CD14-positive monocyte (primary cell): ENCODE results near the gene HAL. TPM values are rescaled to one million over a fixed set of nuclear protein-coding genes. Genes with fewer than 3 reads are reported as not detected.

Experiments
- DNase-seq, 3 donors: peaks; one replicate each; pipeline ENCODE4 v3.0.0-alpha.2; 2011 to 2022
- H2AFZ ChIP-seq: 2 replicates; pipeline ENCODE4 v1.6.0; 2012; ENCODE audit warnings: mild to moderate bottlenecking, low read depth, low read length, inconsistent platforms; ENCODE audit not compliant: insufficient read depth, poor library complexity, severe bottlenecking
- H3K27ac ChIP-seq, 2 donors: 1 replicate in 1 of 2; 2 replicates in 1 of 2; pipeline ENCODE4 v1.5.1; 2012 to 2013; ENCODE audit warnings: low read length in 2 of 2, control low read depth in 1 of 2, inconsistent platforms in 1 of 2, low read depth in 1 of 2, mild to moderate bottlenecking in 1 of 2
- H3K27me3 ChIP-seq, 2 donors: one replicate each; pipeline versions ENCODE4 v1.6.0 to v1.6.1; 2011 to 2013; ENCODE audit warnings: low read length in 2 of 2; ENCODE audit not compliant: control insufficient read depth in 2 of 2, insufficient read depth in 2 of 2
- H3K36me3 ChIP-seq, 2 donors: replicated peaks in 1 of 2; 1 replicate in 1 of 2; 2 replicates in 1 of 2; pipeline versions ENCODE4 v1.5.1 to v1.6.1; 2012 to 2013; ENCODE audit warnings: low read length in 2 of 2, control low read depth in 1 of 2, inconsistent platforms in 1 of 2, mild to moderate bottlenecking in 1 of 2; ENCODE audit not compliant: insufficient read depth in 2 of 2, control insufficient read depth in 1 of 2
- H3K4me1 ChIP-seq, 2 donors: 1 replicate in 1 of 2; 2 replicates in 1 of 2; pipeline versions ENCODE4 v1.5.1 to v1.6.1; 2012 to 2013; ENCODE audit warnings: low read length in 2 of 2, control low read depth in 1 of 2, inconsistent platforms in 1 of 2, mild to moderate bottlenecking in 1 of 2, moderate library complexity in 1 of 2; ENCODE audit not compliant: insufficient read depth in 2 of 2, control insufficient read depth in 1 of 2
- H3K4me2 ChIP-seq: replicated peaks from 2 replicates; pipeline ENCODE3; 2012; ENCODE audit warnings: low read length, moderate library complexity, mild to moderate bottlenecking; ENCODE audit not compliant: poor library complexity, severe bottlenecking; ENCODE audit errors: extremely low read depth
- H3K4me3 ChIP-seq, 3 experiments: fragments of 200-600 bp in 1 of 3; sonication (generic) in 1 of 3; replicated peaks in 1 of 3; 1 replicate in 2 of 3; 2 replicates in 1 of 3; pipeline ENCODE4 v1.5.1; 2011 to 2013; ENCODE audit warnings: low read length in 3 of 3, mild to moderate bottlenecking in 3 of 3, control low read depth in 2 of 3, low read depth in 2 of 3, inconsistent platforms in 1 of 3, moderate library complexity in 1 of 3
- H3K79me2 ChIP-seq: 2 replicates; pipeline ENCODE4 v1.6.0; 2012; ENCODE audit warnings: mild to moderate bottlenecking, control low read depth, inconsistent platforms, low read length, moderate library complexity; ENCODE audit not compliant: insufficient read depth
- H3K9ac ChIP-seq: 2 replicates; pipeline ENCODE4 v1.6.0; 2017; ENCODE audit warnings: low read length, mild to moderate bottlenecking; ENCODE audit not compliant: insufficient read depth, poor library complexity, severe bottlenecking
- H3K9me3 ChIP-seq, 2 donors: replicated peaks in 1 of 2; 1 replicate in 1 of 2; 2 replicates in 1 of 2; pipeline versions ENCODE4 v1.5.1 to v1.6.1; 2012 to 2013; ENCODE audit warnings: low read length in 2 of 2, control low read depth in 1 of 2; ENCODE audit not compliant: control insufficient read depth in 1 of 2, insufficient read depth in 1 of 2
- H4K20me1 ChIP-seq: 2 replicates; pipeline ENCODE4 v1.6.0; 2012; ENCODE audit warnings: mild to moderate bottlenecking, low read length, control low read depth, moderate library complexity; ENCODE audit not compliant: insufficient read depth
- H3K27ac Mint-ChIP-seq, 7 donors: one replicate each; pipeline ENCODE4 v1.8.0; 2020; ENCODE audit warnings: mild to moderate bottlenecking in 7 of 7, mixed read lengths in 7 of 7, moderate library complexity in 6 of 7, inconsistent platforms in 2 of 7
- H3K27me3 Mint-ChIP-seq, 3 donors: one replicate each; pipeline ENCODE4 v1.8.0; 2021 to 2022; ENCODE audit warnings: low read depth in 3 of 3, mild to moderate bottlenecking in 3 of 3, mixed read lengths in 3 of 3, moderate library complexity in 3 of 3, inconsistent platforms in 1 of 3
- H3K36me3 Mint-ChIP-seq, 2 donors: one replicate each; pipeline ENCODE4 v1.8.0; 2020; ENCODE audit warnings: mixed read lengths in 2 of 2, inconsistent platforms in 1 of 2, mild to moderate bottlenecking in 1 of 2
- H3K4me1 Mint-ChIP-seq: one replicate; pipeline ENCODE4 v1.8.0; 2020; ENCODE audit warnings: mild to moderate bottlenecking, mixed read lengths
- H3K4me3 Mint-ChIP-seq, 2 donors: one replicate each; pipeline ENCODE4 v1.8.0; 2020; ENCODE audit warnings: mild to moderate bottlenecking in 2 of 2, mixed read lengths in 2 of 2, moderate library complexity in 1 of 2
- H3K9me3 Mint-ChIP-seq, 7 donors: one replicate each; pipeline ENCODE4 v1.8.0; 2020 to 2022; ENCODE audit warnings: mixed read lengths in 7 of 7, mild to moderate bottlenecking in 6 of 7, moderate library complexity in 6 of 7, inconsistent platforms in 2 of 7
- CTCF ChIP-seq: fragments of 200-600 bp; IDR thresholded peaks from one replicate; pipeline ENCODE4 v1.8.0; 2022; ENCODE audit warnings: antibody characterized with exemption, mild to moderate bottlenecking
- WGBS: methylation state at CpG from one replicate; pipeline ENCODE4 v1.1.5; 2013; ENCODE audit warnings: missing lambda C conversion rate; ENCODE audit not compliant: insufficient coverage; 5-methylcytosine and 5-hydroxymethylcytosine counted together
- intact Hi-C, 2 donors: fragments of 100-400 bp; cut with micrococcal nuclease; formaldehyde crosslinking; loops; one replicate each; pipeline versions ENCODE4 v1.15.0 to v1.15.1; 2023
- polyA plus RNA-seq, 3 donors: library from polyadenylated mRNA; depleted of rRNA in 1 of 3; unstranded in 2 of 3; stranded (reverse) in 1 of 3; fragments of 300-500 nt in 2 of 3; fragments of >200 nt in 1 of 3; fragmentation: Illumina TruSeq in 2 of 3; gene quantifications; 1 replicate in 2 of 3; 2 replicates in 1 of 3; pipeline ENCODE4 v1.2.3, GENCODE V29; 2012 to 2021

Gene HAL
- polyA plus RNA-seq, 3 donors, result 28.0 to 42.0 (median 29.2) TPM

- no peak for DNase-seq
- Mint-ChIP-seq H3K4me3 (no peak overlapping the region), H3K27me3 (no peaks in the 10 kb centered on the region), H3K27ac (no peak overlapping the region), H3K36me3 (peaks cover 78 to 97% of the 10 kb centered on the region in 2 donors), H3K9me3 (no peaks in the 10 kb centered on the region), H3K4me1 (peaks cover 2% of the 10 kb centered on the region)
- intact Hi-C loops, result no loop called here
- 100% methylated on average over 3 of the region's 5 CpGs for WGBS
- Histone ChIP-seq H3K4me1 (no peaks in the 10 kb centered on the region), H2AFZ (no peak overlapping the region), H3K27ac (no peak overlapping the region), H3K4me3 (no peak overlapping the region), H3K79me2 (no peaks in the 10 kb centered on the region), H4K20me1 (no peaks in the 10 kb centered on the region), H3K27me3 (no peaks in the 10 kb centered on the region), H3K36me3 (peaks cover 88 to 100% of the 10 kb centered on the region in 2 donors), H3K9me3 (no peaks in the 10 kb centered on the region), H3K9ac (no peak overlapping the region), H3K4me2 (no peak overlapping the region)
- TF ChIP-seq CTCF, result no peak
Observed at GRCh38 chr12:95978351-95978750, 17.8 kb downstream of the HAL start.

- TF ChIP-seq CTCF, result no peak
- no peak overlapping the region for H3K27ac ChIP-seq
- 79% methylated on average over 3 of the region's 11 CpGs for WGBS
- H2AFZ ChIP-seq, result no peak overlapping the region
- H3K9ac ChIP-seq, result no peak overlapping the region
- no peak for DNase-seq
- H3K36me3 ChIP-seq, result peaks cover 88 to 100% of the 10 kb centered on the region in 2 donors
- Mint-ChIP-seq H3K4me3 (no peak overlapping the region), H3K27me3 (no peaks in the 10 kb centered on the region), H3K36me3 (peaks cover 82 to 97% of the 10 kb centered on the region in 2 donors), H3K9me3 (no peaks in the 10 kb centered on the region), H3K27ac (peak overlapping the region in 1 of 7 donors; percentile 8), H3K4me1 (peaks cover 2% of the 10 kb centered on the region)
- H3K4me1 ChIP-seq, result no peaks in the 10 kb centered on the region
- no peaks in the 10 kb centered on the region for H3K27me3 ChIP-seq
- no peaks in the 10 kb centered on the region for H3K79me2 ChIP-seq
- no peaks in the 10 kb centered on the region for H4K20me1 ChIP-seq
- H3K4me2 ChIP-seq, result no peak overlapping the region
- no peaks in the 10 kb centered on the region for H3K9me3 ChIP-seq
- intact Hi-C loops, result no loop called here
- H3K4me3 ChIP-seq, result no peak overlapping the region
Observed at GRCh38 chr12:95977764-95978305, 18.3 kb downstream of the HAL start.
